GM20431 (cell line): ENCODE data around the gene SRD5A1.

Source experiments
- in situ Hi-C: fragments of 300-500 bp; cut with MseI, MboI; formaldehyde crosslinking; loops from one replicate; pipeline ENCODE4 v1.15.0; 2020; ENCODE audit warnings: low sequenced_read_pairs; ENCODE audit not compliant: unreplicated experiment

SRD5A1 gene

DNA sequence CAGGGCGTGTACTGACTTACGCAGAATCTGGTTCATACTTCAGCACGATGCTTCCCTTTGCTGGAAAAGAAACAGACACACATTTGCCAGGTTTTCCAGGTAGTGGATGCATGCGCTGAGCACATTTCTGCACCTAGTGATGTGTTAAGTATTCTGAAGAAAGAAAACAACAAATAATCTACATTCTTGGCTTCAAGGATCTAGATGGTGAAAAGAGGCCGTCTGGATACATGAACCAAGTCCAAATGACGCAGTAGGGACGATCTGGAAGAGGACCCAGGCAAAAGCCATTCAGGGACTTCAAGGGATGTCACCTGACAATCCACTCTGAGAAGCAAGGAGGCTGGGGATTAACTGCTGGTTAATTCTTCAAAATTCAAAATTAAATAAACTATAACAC lies 30.8 kb upstream of the SRD5A1 start:
- in situ Hi-C loops, result no loop called here

DNA sequence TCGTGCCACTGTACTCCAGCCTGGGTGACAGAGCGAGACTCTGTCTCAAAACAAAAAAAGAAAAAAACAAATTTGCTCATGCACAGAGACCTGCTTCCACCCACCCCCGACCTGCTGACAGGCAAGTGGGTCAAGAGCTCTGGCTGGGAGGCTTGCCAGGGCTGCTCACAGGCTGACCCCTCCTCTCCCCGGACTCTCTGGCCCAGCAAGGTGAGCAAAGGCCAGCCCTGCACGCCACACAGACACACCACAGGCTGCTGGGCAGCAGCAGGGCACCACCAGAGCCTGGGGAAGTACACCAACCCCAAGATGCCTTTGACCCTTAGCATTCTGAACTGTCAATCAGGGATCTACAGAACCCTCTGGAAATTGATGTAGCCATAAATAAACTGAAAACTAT lies 29.6 kb upstream of the SRD5A1 start:
- in situ Hi-C loops, result no loop called here

DNA sequence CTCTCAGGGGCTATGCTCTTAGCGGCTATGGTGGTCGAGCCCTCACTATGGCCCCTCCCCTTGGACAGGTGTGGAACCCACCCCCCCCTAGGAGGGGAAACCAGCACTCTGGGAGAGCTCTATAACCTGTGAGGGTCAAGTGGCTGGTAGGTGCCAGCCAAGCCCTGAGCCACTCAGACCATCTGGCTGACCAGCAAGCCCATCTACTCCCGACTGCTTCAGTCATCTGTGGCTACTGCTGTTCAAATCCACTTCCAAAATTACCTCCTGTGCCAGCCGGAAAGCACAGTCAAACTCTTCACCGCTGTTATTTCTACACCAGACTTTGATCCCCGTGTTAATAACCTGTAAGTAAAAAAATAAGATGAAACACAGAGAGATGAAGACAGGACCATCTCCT lies 28.9 kb upstream of the SRD5A1 start:
- in situ Hi-C loops, result no loop called here

DNA sequence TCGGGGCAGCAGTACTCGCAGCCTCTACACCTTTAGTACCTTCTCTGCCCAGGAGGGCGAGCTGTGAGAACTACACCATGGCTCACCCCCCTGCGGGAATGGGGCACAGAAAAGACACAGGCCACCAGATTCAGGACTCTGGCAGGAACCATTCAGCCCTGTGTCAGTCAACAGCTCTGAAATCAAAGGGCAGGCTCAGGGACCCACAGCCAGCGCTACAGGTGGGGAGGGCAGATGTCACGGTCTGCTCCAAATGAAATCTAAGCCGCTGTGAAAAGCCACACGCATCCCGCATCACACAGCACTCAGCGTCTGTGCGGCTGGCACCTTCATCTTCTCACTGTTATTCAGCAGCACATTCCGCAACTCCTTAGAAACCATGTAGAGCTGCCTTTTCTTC lies 28.3 kb upstream of the SRD5A1 start:
- in situ Hi-C loops, result no loop called here

DNA sequence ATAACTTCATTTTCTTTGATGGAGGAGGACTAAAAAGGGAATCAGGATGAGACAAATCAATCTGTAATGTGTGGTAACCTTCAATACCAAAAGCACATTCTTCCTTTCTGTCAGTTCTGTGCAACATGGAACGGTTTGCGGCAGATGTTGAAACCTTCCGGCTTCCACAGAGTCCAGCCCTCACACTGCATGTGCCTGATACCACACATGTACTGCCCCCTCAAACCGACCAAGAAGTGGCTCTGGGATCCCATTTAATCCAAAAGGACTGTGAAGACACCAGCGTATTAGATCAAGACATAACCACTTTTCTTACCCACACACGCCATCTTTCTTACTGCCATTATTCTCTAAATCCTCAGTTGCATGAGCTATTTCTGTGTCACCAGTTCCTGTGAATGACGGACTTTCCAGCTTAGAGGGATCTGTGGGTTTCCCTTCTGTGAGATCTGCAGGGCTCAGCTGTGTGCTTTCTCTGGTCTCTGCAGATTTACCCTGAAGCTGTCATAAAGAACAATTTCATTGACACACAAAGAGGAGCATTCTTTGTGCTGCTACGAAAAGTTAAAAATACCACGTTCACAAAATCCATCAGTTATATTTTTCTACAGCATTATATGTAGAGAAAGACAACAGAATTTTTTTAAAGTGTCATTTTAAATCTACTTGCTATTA lies 26.2 kb upstream of the SRD5A1 start:
- in situ Hi-C loops, result no loop called here

DNA sequence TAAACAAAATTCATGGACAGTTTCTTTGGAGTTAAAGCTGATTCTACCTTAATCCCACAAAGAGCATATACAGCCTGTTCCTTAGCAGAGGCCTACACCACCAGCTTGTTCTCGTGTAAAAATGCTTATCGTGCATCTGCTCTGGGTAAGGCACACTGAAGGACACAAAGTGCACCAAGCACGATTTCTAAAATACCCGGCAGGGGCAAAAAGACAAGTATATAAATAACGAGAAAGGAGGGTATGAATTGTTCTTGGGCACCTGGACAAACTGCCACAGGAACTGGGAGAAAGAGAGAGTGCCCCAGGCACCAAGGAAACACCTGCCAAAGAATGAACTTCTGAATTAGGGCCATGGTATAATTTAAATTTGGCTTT lies 25.7 kb upstream of the SRD5A1 start:
- in situ Hi-C loops, result no loop called here

DNA sequence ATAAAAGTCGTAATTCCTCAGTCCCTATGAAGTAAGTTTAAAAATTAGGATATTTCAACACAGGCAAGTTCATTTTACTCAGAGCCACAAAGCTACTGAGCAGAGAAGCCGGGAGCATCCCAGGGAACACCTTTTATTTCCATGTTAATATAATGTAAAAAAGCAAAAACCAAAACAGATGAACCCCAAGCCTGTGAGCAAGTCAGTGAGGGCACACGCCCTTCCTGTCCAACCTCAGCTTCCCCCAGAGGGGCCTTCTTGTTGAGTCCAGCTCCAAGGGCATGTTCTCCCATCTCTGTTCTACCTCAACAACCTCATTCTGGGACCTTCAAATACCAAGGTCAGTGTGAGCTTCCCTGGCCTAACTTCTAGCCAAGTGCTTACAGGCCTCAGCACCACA lies 25.2 kb upstream of the SRD5A1 start:
- in situ Hi-C loops, result no loop called here

DNA sequence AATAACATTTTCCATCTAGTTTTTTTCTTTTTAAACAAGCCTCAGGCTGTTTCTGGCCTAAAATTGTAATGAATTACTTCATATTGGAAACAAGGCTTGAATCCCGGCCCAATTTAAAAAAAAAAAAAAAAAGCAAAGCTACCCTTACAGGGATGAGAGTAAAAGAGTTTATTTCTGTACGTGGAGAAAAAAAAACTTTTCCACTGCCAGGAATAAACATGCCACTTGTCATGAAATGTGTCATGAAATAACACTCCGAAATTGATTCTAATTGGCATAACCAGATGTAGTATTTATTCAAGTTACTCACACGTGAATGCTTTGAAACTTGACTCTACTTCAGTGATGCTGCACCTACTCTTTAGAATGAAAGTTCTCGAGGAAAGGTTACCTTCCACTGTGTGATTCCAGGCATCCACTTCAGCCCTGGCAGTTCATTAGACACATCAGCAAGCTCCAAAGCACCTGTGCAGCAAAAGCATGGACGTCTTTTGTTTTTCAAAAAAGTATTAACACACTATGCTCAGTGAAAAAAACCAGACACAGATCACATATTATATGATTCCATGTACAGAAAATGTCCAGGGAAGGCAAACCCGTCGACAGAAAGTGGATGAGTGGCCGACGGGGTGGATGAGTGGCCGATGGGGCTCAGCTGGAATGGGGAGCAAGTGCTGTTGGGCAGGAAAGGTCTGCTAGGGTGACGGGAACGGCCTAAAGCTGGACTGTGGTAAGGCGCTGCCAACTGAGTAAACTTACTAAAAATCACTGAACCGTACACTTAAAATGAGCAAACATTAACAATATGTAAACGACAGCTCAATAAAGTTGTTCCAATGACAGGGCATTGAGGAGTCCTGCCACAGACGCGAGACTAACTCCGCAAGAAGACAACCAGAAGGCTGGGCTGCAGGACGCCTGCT lies 21.6 kb upstream of the SRD5A1 start:
- in situ Hi-C loops, result no loop called here

DNA sequence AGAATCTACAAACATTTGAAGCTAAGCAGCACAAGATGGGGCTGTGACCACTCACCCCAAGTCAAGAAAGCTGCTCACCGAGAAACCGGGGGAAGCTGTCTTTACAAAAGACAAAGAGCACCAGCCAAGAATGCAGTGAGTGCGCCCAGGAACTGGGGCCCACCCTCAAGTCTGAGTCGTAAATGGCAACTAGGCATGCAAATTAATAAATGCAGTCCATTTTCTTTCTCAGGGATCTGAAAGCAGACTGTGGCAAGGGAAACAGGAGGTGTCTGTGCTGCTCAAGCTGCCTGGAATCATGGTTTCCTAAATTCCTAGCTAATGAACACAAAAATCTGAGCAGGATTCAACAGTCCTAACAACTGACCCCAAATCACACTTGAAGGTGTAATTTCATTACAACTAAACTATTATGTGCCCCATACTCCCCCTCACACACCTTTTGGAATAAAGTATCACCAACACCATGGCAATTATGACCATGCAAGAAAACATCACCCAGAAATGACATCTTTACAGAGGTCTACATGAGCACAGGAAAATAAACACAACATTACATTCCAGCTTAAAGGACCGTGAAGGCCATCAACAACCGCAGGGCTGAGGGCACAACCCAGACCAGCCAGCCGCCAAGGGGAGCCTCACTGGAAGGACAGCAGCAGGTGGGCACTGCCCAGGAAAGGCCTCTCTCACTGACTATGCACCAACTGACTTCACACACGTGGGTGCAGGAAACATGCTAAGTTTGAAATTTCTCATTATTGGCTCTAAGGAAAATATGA lies 18.0 kb upstream of the SRD5A1 start:
- in situ Hi-C loops, result no loop called here

DNA sequence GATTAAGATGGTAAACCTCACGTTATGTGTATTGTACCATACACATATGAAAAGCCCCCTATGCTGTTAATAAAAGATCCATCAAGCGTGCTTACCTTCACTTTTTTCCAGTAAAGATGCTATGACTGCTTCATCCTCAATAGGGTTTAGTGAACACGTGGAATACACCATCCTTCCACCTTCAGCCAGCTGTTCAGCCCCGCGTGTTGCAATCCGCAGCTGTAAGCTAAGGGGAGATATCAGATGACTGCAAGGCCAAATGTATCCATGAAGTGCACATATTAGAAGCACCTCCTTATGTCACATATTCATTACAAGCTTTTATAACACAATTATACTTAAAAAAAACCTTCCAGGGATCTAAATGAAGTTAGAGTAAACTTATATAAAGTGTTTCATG lies 16.6 kb upstream of the SRD5A1 start:
- in situ Hi-C loops, result no loop called here

DNA sequence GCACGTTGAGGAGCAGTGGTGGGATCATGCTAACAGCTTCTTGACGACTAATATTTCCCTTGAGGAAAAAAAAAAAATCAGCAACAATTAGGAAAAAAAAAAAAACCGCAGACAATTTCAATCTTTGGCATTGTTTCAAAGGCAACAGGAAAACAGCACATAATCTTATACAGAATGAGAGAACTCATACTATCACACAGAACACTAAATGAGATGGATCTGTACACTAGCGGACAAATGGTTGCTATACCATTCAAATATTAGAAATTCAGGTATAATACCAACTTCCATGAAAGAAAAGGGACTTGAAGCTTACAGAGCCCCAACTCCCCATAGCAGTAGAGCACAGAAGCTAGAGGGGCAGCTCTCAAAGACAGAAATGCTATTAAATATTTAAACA lies 10.0 kb upstream of the SRD5A1 start:
- in situ Hi-C loops, result no loop called here

DNA sequence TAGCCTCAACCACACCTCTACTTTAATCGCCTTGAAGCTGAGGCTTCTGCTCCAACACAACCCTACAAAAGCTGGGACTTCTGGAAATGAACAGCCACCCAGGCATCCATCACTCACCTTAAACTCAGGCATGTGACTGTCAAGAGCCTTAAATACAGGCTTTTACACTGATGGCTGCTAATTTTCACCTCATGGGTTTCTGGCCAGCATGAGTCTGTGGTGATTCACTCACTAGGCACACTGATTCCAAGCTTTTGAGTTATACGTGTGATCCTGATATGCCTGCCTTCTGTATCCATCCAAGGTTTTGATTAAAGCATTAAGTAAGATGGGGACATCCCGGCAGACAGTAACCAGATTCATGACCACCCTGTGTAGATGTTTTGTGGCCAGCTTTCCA lies 9.3 kb upstream of the SRD5A1 start:
- in situ Hi-C loops, result no loop called here

DNA sequence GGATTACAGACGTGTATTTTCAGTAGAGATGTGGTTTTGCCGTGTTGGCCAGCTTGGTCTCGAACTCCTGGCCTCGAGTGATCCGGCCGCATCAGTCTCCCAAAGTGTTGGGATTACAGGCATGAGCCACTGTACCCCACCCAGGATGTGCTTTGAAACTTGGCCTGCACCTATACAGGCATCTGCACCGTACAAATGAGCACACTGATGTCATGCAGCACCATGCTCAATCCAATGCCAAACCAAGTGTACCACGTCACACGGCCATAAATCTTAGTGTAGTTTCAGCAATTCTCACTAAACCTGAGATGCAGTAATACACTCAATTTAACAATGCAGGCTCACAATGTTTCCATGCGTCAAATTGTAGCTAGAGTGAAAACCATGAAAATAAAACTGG lies 6.7 kb upstream of the SRD5A1 start:
- in situ Hi-C loops, result loop anchor here (25.0 kb wide), 1 partner anchor 111 kb away; no protein-coding TSS in a partner anchor

DNA sequence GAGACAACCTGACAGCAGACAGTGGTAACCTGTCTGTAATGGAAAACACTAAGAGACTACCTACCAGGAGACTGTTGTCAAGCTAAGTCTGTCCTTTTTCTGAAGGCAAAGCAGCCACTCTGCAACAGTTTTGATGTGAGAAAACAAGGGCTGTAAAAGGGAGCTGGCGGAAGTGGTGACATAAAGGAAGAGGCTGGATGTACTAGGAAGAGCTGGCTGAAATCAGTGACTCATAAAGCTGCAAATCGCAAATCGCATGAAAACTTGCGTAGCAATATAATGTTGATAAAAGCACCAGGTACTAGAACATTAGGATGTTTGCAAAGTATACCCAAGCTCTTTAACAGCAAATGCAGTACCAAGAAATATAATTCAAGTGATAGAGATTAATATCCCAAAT lies 1.8 kb upstream of the SRD5A1 start:
- in situ Hi-C loops, result loop anchor here (25.0 kb wide), 1 partner anchor 106 kb away; no protein-coding TSS in a partner anchor

DNA sequence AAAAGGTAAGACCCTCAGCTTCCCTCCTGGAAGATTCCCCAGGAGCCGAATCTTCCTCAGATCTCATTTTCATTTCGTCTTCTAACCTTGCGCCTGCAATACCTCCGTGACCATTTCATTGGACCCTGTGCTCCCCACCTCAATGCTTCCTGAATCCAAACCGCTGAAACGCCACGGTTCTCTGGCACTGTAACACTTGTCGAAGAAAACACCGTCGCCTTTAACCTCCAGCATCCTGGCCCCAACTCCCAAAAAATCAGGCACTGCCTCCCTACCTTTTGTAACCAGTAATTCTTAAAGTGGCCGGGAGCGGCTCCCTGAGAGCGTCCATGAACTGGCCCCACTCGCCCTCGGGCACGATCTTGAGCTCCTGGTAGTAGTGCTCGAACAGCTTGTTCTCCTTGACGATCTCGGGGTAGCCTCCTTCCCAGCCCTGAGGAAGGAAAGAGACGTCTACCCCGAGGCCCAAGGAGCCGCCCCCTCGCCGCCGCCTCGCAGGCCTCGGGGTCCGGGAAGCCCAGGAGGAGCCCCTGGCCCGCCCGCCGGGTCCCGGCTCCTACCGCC lies 834 bp upstream of the SRD5A1 start:
- in situ Hi-C loops, result loop anchor here (25.0 kb wide), 1 partner anchor 105 kb away; no protein-coding TSS in a partner anchor

DNA sequence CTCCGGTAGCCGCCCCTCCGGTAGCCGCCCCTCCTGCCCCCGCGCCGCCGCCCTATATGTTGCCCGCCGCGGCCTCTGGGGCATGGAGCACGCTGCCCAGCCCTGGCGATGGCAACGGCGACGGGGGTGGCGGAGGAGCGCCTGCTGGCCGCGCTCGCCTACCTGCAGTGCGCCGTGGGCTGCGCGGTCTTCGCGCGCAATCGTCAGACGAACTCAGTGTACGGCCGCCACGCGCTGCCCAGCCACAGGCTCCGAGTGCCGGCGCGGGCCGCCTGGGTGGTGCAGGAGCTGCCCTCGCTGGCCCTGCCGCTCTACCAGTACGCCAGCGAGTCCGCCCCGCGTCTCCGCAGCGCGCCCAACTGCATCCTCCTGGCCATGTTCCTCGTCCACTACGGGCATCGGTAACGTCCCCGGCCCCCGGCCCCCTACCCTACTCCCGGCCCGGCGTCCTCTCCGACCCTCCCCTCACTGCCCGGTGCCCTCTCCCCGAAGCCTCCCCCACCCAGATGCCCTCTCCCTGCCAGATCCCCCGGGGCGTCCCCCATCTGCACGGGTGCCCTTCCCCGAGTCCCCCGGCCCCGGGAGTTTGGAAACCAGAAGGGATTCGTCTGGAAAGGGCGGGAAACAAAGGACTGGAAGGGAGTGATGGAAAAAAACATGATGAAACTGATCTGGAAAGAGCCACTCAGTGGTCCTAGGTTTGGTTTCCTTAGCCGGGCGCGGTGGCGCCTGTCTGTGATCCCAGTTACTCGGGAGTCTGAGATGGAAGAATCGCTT lies 417 bp downstream of the SRD5A1 start:
- in situ Hi-C loops, result loop anchor here (25.0 kb wide), 1 partner anchor 104 kb away; no protein-coding TSS in a partner anchor

DNA sequence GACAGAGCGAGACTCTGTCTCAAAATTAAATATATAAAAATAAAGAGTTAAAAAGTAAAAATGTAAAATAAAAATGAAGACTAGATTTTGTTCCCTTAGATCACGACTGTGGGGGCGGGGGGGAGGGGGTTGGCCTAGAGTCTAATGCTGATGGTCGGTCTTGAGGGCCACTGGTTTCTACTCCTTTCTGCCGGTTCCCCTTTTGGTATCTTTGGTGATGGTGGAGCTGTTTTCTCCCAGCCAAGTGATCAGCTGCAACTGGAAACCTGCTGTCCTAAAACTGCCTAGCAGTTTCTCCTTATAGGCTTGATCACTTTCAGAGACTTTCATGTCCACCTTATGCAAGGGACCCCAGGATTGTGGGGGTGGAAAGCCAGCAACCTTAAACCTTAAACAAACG lies 1.1 kb downstream of the SRD5A1 start:
- in situ Hi-C loops, result loop anchor here (25.0 kb wide), 1 partner anchor 103 kb away; no protein-coding TSS in a partner anchor

DNA sequence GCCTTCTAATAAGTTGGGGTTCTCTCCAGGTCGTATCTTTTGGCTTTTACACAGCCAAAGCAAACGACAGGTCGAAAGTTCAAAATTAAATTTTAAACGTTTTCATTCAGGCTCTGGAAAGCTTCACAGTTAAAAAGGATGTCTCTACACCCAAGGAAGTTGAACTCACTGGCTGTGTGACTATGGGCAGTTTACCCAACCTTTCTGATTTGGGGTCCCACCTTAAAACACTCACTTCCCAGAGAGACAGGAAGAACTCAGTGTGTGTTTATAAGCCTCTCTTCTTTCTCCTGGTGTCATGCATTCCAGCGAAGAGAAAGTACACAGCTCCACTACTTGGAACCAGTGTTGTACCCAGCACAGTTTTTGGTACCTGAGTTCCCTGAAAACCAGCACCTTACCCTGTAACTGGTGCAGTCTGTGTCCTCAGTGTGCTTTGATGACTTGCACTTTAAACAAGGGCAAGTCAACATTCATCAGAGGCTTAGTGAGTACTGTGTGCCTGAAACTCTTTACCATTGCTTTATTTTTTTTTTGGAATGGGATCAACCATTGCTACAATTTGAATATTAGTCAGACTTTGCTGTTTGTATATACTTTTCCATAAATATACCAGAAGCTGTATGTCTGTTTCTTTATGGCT lies 1.7 kb downstream of the SRD5A1 start:
- in situ Hi-C loops, result loop anchor here (25.0 kb wide), 1 partner anchor 102 kb away; no protein-coding TSS in a partner anchor

DNA sequence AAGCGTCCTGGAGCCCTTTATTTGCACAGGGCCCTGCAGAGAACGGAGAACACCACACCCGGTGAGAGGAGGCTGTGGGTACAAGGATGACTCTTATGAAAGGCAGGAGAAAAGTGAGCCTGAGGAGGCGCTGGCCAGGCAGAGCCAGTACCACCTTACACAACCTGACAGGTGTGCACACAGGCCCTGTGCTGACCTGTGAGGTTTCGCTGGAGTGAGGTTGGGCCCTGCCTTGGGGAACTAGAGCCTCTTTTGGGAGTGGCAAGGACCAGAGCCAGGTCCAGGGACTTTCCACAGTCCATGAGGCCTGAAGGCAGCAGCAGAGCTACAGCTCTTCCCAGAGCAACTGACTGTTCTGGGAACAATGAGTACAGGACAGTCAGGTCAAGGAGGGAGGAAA lies 3.1 kb downstream of the SRD5A1 start:
- in situ Hi-C loops, result loop anchor here (25.0 kb wide), 1 partner anchor 101 kb away; no protein-coding TSS in a partner anchor
